Parathyroid adenoma (tissue), 2 donors: ENCODE measurements around the gene WDR45B.

Source experiments
- H2AFZ ChIP-seq: fragments of 300-600 bp; sonication (generic); one replicate; pipeline ENCODE4 v1.7.0; 2017; ENCODE audit warnings: antibody characterized with exemption, mild to moderate bottlenecking
- H3K27ac ChIP-seq: fragments of 300-600 bp; sonication (generic); one replicate; pipeline ENCODE4 v1.7.0; 2017
- H3K27me3 ChIP-seq: fragments of 300-600 bp; sonication (generic); one replicate; pipeline ENCODE4 v1.7.0; 2017; ENCODE audit warnings: low read length; ENCODE audit not compliant: control insufficient read depth, insufficient read depth
- H3K36me3 ChIP-seq: fragments of 300-600 bp; sonication (generic); one replicate; pipeline ENCODE4 v1.7.0; 2017; ENCODE audit warnings: low read length; ENCODE audit not compliant: control insufficient read depth, insufficient read depth
- H3K4me1 ChIP-seq: fragments of 300-600 bp; sonication (generic); one replicate; pipeline ENCODE4 v1.7.0; 2017; ENCODE audit warnings: control low read depth
- H3K4me2 ChIP-seq: fragments of 300-600 bp; sonication (generic); one replicate; pipeline ENCODE4 v1.7.0; 2017; ENCODE audit warnings: low read length
- H3K4me3 ChIP-seq: fragments of 300-600 bp; sonication (generic); one replicate; pipeline ENCODE4 v1.7.0; 2017; ENCODE audit warnings: low read depth, low read length
- H3K79me2 ChIP-seq: fragments of 300-600 bp; sonication (generic); one replicate; pipeline ENCODE4 v1.7.0; 2017; ENCODE audit warnings: control low read depth
- H3K9ac ChIP-seq: fragments of 300-600 bp; sonication (generic); one replicate; pipeline ENCODE4 v1.7.0; 2017; ENCODE audit warnings: mild to moderate bottlenecking
- H3K9me3 ChIP-seq: fragments of 300-600 bp; sonication (generic); one replicate; pipeline ENCODE4 v1.7.0; 2017; ENCODE audit warnings: low read length; ENCODE audit not compliant: control insufficient read depth
- CTCF ChIP-seq: fragments of 300-600 bp; sonication (generic); IDR thresholded peaks from one replicate; pipeline ENCODE4 v1.7.0; 2017; ENCODE audit warnings: antibody characterized with exemption, mild to moderate bottlenecking
- donor health status: primary hyperparathyroidism.

The WDR45B gene

GRCh38 chr17:82567286-82567685, 81.0 kb downstream of the WDR45B start:
- Histone ChIP-seq H2AFZ (no peak overlapping the region), H3K4me3 (no peak overlapping the region), H3K27me3 (no peaks in the 10 kb centered on the region), H3K79me2 (peaks cover 57% of the 10 kb centered on the region), H3K4me2 (no peak overlapping the region), H3K9me3 (no peaks in the 10 kb centered on the region), H3K9ac (no peak overlapping the region), H3K4me1 (peaks cover 3% of the 10 kb centered on the region), H3K27ac (no peak overlapping the region), H3K36me3 (no peaks in the 10 kb centered on the region)
- TF ChIP-seq CTCF = no peak

- H3K9ac ChIP-seq = no peak overlapping the region
- H3K9me3 ChIP-seq = no peaks in the 10 kb centered on the region
- peaks cover 66% of the 10 kb centered on the region for H3K79me2 ChIP-seq
- no peak overlapping the region for H3K4me3 ChIP-seq
- H3K36me3 ChIP-seq = no peaks in the 10 kb centered on the region
- peaks cover 3% of the 10 kb centered on the region for H3K4me1 ChIP-seq
- H3K27ac ChIP-seq = no peak overlapping the region
- H3K4me2 ChIP-seq = no peak overlapping the region
- H2AFZ ChIP-seq = no peak overlapping the region
- TF ChIP-seq CTCF = no peak
- H3K27me3 ChIP-seq = no peaks in the 10 kb centered on the region
Observed at GRCh38 chr17:82566129-82566960, 81.9 kb downstream of the WDR45B start.

GRCh38 chr17:82565551-82565950, 82.7 kb downstream of the WDR45B start:
- no peak overlapping the region for H3K9ac ChIP-seq
- no peak overlapping the region for H2AFZ ChIP-seq
- H3K4me1 ChIP-seq = peaks cover 3% of the 10 kb centered on the region
- no peaks in the 10 kb centered on the region for H3K9me3 ChIP-seq
- TF ChIP-seq CTCF = no peak
- H3K36me3 ChIP-seq = no peaks in the 10 kb centered on the region
- no peak overlapping the region for H3K27ac ChIP-seq
- H3K4me3 ChIP-seq = no peak overlapping the region
- H3K4me2 ChIP-seq = no peak overlapping the region
- no peaks in the 10 kb centered on the region for H3K27me3 ChIP-seq
- H3K79me2 ChIP-seq = peaks cover 70% of the 10 kb centered on the region
